Astrocyte of the cerebellum (primary cell): ENCODE results near the gene LY6G6F.

Source experiments
- DNase-seq: peaks from one replicate; pipeline ENCODE4 v3.0.0-alpha.2; 2011; ENCODE audit warnings: low read depth
- H3K4me3 ChIP-seq: 2 replicates; pipeline ENCODE4 v1.5.1; 2011; ENCODE audit warnings: mild to moderate bottlenecking, low read depth, low read length, moderate library complexity
- CTCF ChIP-seq: IDR thresholded peaks from 2 replicates; pipeline ENCODE4 v1.5.1; 2012; ENCODE audit warnings: low read length, low read depth, moderate library complexity, mild to moderate bottlenecking; ENCODE audit errors: missing control alignments
- in situ Hi-C: cut with HindIII; loops from 2 replicates; pipeline ENCODE4 v1.10.0; 2017; ENCODE audit warnings: low sequenced_read_pairs

The LY6G6F gene

GRCh38 chr6:31692353-31692752 lies 14.3 kb upstream of the LY6G6F start:
- DNase-seq: no peak
- TF ChIP-seq CTCF: no peak
- H3K4me3 ChIP-seq: no peak overlapping the region
- in situ Hi-C loops: loop anchor here (5.0 kb wide), 1 partner anchor 40 kb away; no protein-coding TSS in a partner anchor

GRCh38 chr6:31692886-31693285 lies 13.8 kb upstream of the LY6G6F start:
- no peak overlapping the region for H3K4me3 ChIP-seq
- in situ Hi-C loops: loop anchor here (5.0 kb wide), 1 partner anchor 39 kb away; no protein-coding TSS in a partner anchor
- TF ChIP-seq CTCF: no peak
- DNase-seq: no peak

- in situ Hi-C loops: loop anchor here (5.0 kb wide), 1 partner anchor 39 kb away; no protein-coding TSS in a partner anchor
- H3K4me3 ChIP-seq: no peak overlapping the region
- DNase-seq: no peak
- TF ChIP-seq CTCF: no peak
These were observed 13.1 kb upstream of the LY6G6F start for GRCh38 chr6:31693535-31693934.

- in situ Hi-C loops: no loop called here
- DNase-seq: no peak
These were observed 9.1 kb upstream of the LY6G6F start for GRCh38 chr6:31697555-31697954.

GRCh38 chr6:31700740-31701401 lies 5.8 kb upstream of the LY6G6F start:
- H3K4me3 ChIP-seq: no peak overlapping the region
- no peak for DNase-seq
- no peak for TF ChIP-seq CTCF
- in situ Hi-C loops: no loop called here

More at GRCh38 chr6:31697555-31697954, 9.1 kb upstream of the LY6G6F start:
- no peak for TF ChIP-seq CTCF
- H3K4me3 ChIP-seq: no peak overlapping the region

- H3K4me3 ChIP-seq: peak overlapping the region; percentile 95
- TF ChIP-seq CTCF: no peak
- no peak for DNase-seq
- in situ Hi-C loops: no loop called here
These were observed 4.8 kb upstream of the LY6G6F start for GRCh38 chr6:31701666-31702404.
